GM18868 (cell line): ENCODE measurements around the gene SLC35E4.
"Not testable (repeated sequence)": the region's sequence is repeated elsewhere in the genome, so short reads cannot be mapped to it uniquely, and the experiment has no call there.

ENCODE experiments used
- ATAC-seq: cut with Tn5 transposase; IDR thresholded peaks from one replicate; pipeline ENCODE4 v1.9.1; 2021; ENCODE audit warnings: mild to moderate bottlenecking, moderate library complexity; ENCODE audit not compliant: unreplicated experiment

Gene SLC35E4

DNA sequence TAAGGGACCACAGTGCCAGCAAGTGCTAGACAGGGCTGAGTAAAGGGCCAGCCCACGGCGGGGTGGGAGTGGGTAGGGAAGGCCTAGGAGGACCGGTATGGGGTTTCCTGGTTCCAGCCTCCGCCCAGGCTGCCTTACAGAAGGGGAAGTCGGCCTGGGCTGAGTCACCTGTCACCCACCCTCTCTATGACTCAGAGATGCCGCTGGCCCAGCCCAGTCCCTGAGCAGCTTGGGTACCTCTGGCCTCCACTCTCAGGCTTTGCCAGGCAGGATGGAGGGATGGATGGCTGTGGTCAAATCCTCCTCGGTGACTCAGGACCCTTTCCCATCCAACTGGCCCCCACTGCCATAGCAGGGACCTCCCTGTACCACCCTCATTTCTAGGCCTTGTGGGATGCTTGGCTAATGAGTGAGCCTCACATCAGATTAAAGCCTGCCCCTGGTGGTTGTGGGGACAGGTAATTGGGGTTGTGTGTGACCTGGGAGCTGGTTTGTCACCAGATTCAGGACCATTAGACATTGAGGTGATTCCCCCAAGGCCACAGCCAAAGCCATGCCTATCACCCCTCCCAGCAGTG, 13.9 kb downstream of the SLC35E4 start:
- peak; percentile 84 for ATAC-seq

DNA sequence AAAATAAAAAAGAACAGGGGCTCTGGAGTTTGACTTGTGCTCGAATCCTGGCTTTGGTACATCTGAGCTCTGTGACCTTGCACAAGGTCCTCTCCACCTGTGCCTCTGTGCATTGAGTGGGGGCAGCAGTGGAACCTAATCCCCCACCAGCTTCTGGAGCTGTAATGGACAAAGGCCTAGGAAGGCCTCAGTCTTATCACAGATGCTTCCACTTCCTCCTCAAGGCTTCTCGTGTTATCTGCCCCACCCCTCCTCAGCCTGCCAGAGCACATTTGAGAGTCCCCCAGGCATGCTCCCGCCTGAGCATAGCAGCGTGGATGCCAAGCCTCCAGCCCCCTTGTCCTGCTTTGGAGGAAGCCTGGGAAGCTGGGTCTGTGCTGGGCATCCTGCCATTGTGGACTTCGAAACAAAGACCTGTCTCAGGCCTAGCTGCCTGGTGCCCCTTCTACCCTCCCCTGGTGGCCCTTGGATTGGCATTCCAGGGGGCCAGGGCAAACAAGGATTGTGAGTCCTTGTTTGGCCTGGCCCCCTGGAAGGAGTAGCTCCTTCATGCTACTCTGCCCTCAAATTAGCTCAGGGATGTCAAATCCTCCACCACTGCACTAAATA, 15.0 kb downstream of the SLC35E4 start:
- no peak for ATAC-seq

DNA sequence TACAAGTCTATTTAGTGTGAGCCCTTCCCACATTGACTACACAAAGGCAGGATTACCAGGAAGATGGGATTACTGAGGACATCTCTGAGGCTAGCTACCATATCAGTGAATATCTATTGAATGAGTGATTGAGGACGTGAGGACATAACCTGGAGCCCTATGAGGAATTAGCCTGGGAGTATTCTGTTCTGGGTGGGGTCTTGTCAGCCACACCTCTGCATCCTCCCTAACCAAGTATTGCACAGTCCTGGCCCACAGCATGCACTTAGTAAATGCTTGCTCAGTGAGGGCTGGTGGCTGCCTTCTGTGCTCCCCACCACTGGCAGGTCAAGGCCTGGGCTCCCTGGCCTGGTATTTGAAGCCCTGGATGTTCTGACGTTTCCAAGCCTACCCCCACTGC, 17.3 kb downstream of the SLC35E4 start:
- ATAC-seq, result no peak

DNA sequence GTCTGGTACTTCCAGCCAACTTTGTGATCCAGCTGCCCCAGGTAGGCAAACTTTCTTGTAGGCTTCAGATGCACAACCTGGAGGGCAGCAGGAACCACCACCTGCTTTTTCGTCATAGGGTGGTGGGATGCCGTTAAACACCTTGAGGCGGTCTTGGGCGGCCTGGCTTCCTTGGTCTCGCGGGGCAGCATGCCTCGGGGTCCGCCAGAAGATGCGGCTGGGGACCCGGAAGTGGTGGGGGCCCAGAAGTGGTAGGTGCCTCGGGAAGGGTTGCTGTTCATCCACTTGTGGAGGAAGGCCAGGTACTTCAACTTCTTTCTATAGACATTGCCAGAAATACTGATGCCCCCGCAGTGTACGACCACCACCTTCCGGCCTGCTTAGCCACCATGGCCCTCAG, 18.8 kb downstream of the SLC35E4 start:
- ATAC-seq, result no peak

DNA sequence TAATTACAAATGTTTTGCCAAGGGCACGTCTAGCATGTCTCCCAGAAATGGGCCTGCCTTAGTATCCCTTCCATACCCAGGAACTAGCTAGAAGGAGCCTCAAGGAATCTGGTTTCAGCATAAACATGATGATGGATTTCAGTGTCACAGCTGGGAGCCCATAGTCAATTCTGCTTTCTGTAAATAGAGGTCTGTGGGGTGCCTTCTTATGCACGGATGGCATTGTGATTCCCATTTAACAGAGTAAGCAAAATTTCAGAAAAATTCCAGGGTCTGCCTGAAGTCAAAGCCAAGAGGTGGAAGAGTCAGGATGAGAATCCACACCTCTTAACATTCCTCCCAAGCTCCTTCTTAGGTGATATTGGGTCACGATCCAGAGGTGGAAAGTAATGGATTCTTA, 20.0 kb downstream of the SLC35E4 start:
- no peak for ATAC-seq

DNA sequence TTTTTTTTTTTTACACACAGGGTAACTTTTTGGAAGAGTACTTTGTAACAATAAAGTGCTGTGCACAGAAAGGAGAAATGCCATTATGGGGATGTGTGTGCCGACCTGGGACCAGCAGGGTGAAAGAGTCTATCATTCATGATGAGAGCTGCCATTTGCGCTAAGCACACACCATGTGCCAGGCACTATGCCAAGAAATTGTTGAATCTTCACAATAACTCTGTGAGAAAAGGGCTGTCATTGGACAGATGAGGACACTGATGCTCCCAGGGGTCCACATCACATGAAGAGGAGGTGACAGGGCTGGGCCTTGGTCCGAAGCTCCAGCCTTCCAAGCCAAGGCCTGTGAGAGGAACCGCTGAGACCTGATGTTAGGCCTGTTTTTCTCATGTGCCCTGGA, 26.5 kb downstream of the SLC35E4 start:
- ATAC-seq, result no peak

DNA sequence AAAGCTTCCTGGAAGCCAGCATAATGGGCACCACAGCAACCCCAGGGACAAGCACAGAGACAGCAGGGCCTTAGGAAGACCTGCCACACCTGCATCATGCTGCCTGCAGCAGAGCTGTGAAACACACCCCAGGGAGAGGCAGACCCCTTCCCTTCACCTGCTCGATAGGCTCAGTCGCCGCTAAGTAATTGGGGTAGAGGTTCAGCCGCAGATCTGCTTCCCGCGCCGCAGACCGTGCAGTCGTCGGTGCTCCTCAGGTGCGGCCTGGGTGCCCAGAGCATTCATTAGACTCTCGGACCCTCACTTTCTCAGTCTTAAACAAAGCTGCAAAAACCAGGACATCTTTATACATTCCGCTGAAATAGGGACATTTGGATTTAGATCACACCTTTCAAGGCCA, 29.2 kb downstream of the SLC35E4 start:
- no peak for ATAC-seq

DNA sequence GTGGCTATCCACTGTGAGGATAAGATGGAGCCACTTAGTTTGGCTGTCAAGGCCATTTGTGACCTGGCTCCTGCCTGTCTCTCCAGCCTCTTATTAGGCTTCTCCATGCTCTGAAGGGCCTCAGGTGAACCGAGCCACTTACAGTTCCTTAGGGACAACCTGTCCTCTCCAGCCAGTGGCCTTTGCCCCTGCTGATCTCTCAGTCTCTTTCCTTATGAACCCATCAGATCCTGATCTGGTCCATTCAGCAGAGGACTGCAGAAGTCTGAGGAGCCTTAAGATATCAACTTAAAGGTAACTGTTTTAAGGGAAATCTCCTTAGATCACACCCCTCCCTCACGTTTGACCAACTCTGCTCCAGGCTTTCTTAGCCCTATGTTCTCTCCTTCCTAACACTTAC, 29.7 kb downstream of the SLC35E4 start:
- no peak for ATAC-seq

DNA sequence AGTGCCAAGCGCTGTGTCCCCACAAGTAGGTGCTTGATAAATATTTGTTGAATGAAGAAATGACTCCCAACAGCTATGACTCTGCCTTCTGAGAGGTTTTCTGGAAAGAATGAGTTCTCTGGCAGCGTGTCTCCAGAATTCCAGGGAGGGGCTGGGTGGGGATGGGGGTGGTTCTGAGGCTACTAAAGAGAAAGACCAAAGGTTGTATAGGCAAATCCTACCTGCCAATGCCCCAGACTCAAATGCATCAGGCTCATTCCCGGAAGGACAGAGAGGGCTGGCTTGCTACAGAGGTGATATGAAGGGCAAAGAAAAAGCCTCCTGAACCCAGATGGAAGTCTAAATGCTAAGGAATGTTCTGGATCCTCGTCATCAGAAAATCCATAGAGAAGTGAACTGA, 30.2 kb downstream of the SLC35E4 start:
- ATAC-seq, result no peak

DNA sequence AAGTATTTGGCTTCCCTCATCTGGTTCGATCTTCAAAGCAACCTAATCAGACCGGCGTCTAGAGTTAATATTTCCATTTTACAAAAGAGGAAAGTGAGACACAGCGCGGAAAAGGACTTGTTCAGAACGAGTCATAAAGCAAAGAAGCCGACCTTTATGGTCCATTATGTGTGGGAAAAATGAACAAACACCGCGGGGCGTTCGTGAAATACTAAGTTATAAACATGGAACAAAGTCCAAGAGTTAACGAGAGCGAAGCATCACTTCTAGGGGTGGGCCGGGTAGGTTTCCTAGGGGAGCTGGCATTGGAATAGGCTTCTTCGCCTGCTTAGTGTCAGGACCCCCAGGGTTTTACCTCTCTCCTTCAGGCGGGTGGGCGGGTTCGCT, 31.5 kb downstream of the SLC35E4 start:
- ATAC-seq, result no peak

DNA sequence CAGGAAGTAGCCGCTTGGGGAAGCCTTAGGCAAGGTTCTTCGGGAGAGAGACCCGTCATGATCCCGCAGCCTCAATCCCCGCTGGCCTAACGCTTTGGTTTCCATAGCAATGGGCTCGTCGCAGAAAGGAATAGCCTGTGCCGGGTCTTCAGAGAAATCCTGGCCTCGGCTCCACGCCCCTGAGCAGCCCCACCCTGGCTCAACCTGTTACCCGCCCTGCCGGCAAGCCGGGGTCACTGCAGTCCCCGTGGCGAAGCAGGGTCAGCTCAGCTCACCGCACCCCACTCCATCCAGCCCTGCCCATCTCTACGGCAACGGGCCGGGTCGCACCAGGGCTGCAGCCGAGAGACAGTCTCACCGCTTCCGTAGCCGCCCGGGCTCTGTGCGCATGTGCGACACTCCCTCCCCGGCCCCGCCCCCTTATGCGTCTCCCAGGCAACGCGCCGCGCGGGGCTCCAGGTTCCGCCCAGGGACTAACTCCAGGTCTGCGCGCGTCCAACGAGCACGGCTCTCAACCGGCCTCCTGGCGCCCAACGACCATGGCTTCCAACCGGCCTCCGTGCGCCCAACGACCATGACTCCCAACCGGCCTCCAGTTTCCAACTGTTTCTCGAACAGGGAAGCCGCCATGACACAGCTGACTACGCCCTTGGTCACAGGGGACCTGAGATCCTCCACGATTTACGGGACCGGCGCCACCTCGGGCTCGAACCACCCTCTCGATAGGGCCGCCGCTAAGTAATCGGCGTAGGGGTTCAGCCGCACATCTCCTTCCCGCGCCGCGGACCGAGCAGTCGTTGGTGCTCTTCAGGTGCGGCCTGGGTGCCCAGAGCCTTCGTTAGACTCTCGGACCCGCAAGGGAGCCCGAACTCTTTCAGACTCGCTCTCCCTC, 32.2 kb downstream of the SLC35E4 start, which contains the start of gene DUSP18:
TSS of gene DUSP18 (minus strand) at position 382 of the 892 bp plus-strand sequence. CDS start 3,872 bp downstream, outside the sequence.
- peak; percentile 84 for ATAC-seq

DNA sequence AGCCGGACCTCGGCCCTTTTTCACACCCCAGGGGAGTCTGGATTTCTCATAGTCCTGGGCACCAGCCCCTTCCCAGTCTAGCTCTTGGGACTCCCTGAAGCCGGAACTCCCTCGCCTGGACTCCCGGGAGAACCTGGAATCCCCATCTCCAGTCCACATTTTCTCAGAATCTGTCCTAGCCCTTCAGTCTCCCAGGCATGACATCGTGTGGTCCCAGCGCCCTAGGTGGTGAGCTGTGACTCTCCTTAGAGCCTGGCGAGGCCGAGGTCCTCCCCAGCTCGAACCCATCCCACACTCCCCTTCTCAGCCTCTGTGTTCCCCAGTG, 32.8 kb downstream of the SLC35E4 start:
- no peak for ATAC-seq

DNA sequence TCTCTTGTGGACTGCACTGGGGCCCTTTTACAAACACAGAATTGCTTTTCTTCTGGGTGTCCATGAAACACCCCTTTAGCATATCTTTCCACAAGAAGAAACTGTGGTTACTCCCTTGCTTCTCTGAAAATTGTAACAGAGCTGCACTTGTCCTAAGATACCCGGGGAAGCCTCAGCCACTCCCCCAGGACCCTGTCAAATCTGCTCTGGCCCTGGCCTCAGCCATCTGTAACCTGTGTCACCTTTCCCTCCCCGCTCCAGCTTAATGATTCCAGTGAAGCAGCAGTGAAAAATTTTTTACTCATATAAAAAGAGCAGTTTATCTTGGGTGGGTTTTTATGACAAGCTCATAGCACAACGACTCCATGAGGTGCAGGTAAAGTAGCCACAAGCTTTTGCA, 35.5 kb downstream of the SLC35E4 start:
- no peak for ATAC-seq

DNA sequence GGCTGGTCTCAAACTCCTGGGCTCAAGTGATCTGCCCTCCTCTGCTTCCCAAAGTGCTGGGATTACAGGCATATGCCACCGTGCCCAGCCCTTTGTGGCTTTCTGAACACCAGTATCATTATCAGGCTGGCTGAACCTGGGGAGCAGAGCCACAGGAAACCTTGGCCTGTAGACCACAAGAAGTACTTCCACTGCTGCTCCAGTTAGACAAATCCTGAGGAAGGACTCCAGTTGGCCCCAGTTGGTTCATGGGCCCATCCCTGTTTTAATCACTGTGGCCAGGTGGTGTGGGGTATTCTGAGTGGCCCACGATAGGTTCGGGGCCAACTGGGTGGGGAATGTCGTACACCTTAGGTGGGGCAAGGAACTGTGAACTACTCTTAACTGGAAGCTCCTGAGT, 37.6 kb downstream of the SLC35E4 start:
- ATAC-seq, result no peak

DNA sequence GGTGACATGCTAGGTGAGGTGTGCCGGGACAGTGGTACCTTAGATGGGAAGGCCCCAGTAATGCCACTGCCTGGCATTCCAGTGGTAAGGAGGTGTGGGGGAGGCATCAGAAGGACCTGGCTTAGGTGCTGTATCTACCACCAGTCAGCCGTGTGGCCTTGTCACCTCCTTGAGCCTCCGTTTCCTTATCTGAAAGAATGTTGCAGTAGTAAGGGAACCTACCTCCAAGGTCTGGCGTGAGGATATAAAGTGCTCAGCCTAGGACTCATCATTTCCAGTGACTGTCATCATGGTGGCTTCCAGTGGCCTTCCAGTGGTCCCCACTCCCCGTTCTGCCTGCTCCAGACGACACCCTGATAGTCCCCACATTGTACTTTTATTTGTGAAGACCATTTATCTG, 38.9 kb downstream of the SLC35E4 start:
- ATAC-seq, result no peak

DNA sequence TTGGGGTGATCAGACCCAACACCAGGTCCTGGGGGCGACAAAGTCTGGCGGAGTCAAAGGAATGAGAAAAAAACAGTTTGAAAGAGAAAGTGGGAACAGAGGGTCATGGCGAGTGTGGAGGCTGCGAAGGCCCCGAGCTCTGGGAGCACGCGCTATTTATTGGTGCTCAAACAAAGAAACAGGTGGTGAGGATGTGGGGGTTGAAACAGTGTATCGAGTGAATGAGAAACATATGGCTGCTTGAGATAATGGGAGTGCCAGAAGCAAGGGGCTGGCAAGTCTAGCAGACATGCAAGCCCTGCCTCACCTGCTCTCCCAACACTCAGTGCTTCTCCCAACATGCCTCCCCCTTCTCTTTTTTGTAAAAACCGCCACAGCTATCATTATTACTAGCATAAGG, 39.9 kb downstream of the SLC35E4 start:
- no peak for ATAC-seq

DNA sequence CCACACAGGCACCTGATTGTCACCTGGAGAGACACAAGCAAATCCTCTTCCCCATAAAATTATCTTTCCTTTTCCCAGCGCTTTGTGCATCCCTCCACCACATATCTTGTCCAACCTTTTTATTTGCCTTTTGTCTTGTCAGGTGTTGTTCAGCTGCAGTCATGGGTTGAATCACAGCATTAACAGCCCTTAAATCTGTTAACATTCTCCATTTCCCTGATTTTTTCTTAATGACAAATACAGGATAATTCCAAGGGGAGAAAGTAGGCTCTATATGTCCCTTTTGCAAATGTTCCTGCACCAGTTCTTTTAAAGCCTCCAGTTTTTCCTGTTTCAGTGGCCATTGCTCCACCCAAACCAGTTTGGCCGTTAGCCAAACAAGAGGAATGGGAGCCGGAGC, 41.0 kb downstream of the SLC35E4 start:
- not testable (repeated sequence) for ATAC-seq

DNA sequence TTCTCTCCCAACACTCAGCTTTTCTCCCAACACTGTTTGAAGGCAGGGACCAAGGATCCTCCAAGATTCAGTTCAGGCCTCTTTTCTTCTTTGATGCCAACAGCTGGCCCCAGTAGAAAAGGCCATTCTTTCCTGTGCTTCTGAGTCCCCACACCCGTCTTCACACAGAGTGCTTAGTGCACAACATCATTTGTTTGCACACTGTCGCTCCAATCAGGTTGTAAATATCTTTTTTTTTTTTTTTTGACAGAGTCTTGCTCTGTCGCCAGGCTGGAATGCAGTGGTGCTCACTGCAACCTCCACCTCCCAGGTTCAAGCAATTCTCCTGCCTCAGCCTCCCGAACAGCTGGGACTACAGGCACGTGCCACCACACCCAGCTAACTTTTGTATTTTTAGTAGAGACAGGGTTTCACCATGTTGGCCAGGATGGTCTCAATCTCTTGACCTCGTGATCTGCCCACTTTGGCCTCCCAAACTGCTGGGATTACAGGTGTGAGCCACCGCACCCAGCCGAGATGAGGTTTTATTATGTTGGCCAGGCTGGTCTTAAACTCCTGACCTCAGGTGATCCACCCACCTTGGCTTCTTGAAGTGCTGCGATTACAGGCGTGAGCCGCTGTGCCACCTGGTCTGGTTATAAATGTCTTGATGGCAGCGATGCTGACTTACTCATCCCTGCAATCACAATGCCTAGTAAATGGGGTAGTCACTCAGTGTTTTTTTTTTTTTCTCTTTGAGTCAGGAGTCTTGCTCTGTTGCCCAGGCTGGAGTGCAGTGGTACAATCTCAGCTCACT, 44.5 kb downstream of the SLC35E4 start:
- not testable (repeated sequence) for ATAC-seq

DNA sequence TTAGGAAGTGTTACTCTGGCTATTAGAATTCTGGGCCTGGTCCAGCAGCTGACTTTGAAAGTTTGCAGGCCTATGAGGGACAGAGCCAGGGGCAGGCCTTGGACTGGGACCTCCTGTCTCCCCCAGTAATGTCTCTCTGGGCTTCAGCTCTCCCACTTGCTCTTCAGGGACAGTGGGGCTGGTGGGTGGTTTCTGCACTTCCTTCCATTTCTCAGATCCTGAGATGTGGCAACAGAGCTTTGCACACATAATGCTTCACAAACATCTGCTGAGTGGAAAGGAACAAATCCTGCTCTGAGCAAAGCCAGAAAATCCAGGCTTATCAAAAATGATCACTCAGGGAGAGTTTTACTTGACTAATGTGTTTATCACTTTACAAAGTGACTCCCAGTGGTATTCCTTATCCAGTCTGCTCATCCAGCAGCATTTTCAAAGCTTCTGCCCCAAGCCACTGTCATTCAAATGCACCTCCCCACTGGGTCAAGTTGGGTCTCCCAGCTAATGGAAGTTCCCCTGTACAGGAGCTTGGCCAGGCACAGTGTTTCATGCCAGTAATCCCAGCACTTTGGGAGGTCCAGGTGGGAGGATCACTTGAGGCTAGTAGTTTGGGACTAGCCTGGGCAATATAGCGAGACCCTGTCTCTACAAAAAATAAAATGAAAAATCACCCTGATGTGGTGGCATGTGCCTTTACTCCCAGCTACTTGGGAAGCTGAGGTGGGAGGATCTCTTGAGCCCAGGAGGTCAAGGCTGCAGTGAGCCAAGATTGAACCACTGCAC, 45.6 kb downstream of the SLC35E4 start:
- ATAC-seq, result no peak

DNA sequence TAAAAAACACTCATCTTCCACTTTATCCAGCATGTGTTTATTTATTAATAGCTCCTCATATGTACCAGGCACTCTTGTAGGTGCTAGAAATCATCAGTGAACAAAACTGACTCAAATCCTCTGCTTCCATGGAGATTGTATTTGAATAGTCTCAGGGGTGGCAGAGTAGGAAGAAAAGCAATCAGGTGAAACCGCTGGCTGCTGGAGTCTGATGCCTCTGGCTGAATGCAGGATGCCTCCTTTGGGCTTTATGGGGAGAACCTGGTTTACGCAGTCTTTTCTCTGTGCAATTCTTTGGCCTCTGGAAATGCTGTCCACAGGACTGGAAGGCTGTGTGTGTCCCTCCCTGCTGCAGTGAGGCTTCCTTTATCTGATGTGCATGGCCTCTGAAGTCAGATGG, 46.2 kb downstream of the SLC35E4 start:
- ATAC-seq, result no peak

DNA sequence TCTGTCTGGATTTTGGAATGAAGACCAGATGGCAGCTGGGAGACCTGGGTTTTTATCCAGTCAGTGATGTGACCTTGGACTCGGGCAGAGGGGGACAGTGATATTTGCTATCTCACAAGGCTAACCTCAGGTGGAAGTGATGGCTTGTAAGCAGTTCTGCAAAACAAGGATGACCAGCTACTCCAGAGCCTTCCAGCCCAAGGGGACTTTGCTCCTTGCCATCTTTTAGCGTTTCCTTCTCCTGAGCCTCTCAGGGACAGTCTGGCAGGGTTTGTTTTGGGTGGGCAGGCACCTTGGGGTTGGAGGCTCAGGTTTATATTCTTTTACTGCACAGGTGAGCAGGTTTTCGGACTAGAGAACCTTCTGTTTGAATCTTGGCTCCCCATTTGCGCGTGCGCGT, 49.6 kb downstream of the SLC35E4 start:
- ATAC-seq, result no peak
